H1 (cell line): ENCODE data around the gene GALNTL6. TPM values are rescaled to one million over a fixed set of nuclear protein-coding genes. Genes with fewer than 3 reads are reported as not detected.

Experiments used
- BACH1 ChIP-seq: IDR thresholded peaks from 2 replicates; pipeline ENCODE4 v1.6.1; 2012; ENCODE audit warnings: low read length, improper control_type of control experiment
- BCL11A ChIP-seq, 2 experiments: IDR thresholded peaks; one replicate each; pipeline ENCODE4 v1.6.1; 2011; ENCODE audit warnings: low read depth in 2 of 2, low read length in 2 of 2, mild to moderate bottlenecking in 2 of 2
- JUN ChIP-seq: IDR thresholded peaks from 2 replicates; pipeline ENCODE4 v1.6.1; 2011; ENCODE audit warnings: low read depth, mild to moderate bottlenecking, improper control_type of control experiment, low read length
- polyA plus RNA-seq, 7 experiments: library from polyadenylated mRNA; depleted of rRNA in 3 of 7; stranded (reverse) in 5 of 7; unstranded in 2 of 7; fragments of >200 nt in 5 of 7; fragments of 200-250 nt in 2 of 7; gene quantifications; 1 replicate in 5 of 7; 2 replicates in 1 of 7; 4 replicates in 1 of 7; pipeline versions ENCODE4 v1.2.1 to v1.2.3, GENCODE V29; 2011 to 2013; ENCODE audit warnings: missing spikeins in 2 of 7, mixed read lengths in 2 of 7
- total RNA-seq: library from RNA; stranded (reverse); fragmentation: NEBNext Ultra II Directional; extraction: Animal tissue kit (Norgen Biotek cat#: 25700); gene quantifications from 2 replicates; pipeline ENCODE4 v1.2.1, GENCODE V29; 2021

Gene GALNTL6
- total and polyA plus RNA-seq, 2 of the 8 experiments (the other 6 are each of a cell fraction or from before 2014, with no cell fraction given) = 0.03 to 0.32 TPM

DNA sequence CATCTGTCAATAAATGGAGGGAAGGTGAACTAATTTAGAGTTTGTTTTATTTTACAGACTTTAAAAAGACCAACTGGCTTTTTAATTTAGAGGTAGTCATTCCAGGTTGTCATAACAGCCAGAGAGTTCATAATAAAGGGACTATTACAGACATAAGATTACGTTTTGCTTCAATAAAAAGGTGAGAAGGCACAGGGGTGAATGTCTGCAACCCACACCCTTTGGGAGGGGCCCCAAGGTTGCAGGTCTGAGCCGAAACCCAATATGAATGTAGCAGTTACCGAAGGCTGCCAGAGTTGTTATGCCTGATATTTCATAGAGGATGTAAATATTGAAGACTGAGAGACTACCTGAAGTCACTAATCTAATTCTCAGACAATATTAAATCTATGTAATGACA lies 1025.7 kb downstream of the GALNTL6 start (continued):
- TF ChIP-seq BCL11A (IDR thresholded peaks at IDR 0.05; ENCODE audit: low read depth in 2 of 2, low read length in 2 of 2) = no peak
- TF ChIP-seq JUN = no peak
- no peak for TF ChIP-seq BACH1
